GM23248 (cell line): Measurements from ENCODE around the gene P4HA2.

Source experiments
- EZH2 ChIP-seq: fragments of 200-600 bp; sonication (generic); IDR thresholded peaks from 2 replicates; pipeline ENCODE4 v1.6.1; 2018; ENCODE audit warnings: antibody characterized with exemption, mild to moderate bottlenecking; ENCODE audit not compliant: insufficient read depth, poor library complexity, severe bottlenecking
- EZH2phosphoT487 ChIP-seq: fragments of 200-600 bp; sonication (generic); IDR thresholded peaks from 2 replicates; pipeline ENCODE4 v1.6.1; 2018; ENCODE audit warnings: antibody characterized with exemption, moderate library complexity, mild to moderate bottlenecking, low read depth; ENCODE audit not compliant: insufficient read depth

- no peak for TF ChIP-seq EZH2
- no peak for TF ChIP-seq EZH2phosphoT487
Measured at GRCh38 chr5:132250547-132250946, 22.9 kb upstream of the P4HA2 start.
